ENCODE results near the gene TMEM212.

GRCh38 chr3:171834461-171834801, 8.7 kb upstream of the TMEM212 start:
- TF ChIP-seq ARNT (IDR thresholded peaks at IDR 0.05) (no peak), FOXA1 (IDR thresholded peaks at IDR 0.05) (no peak), SUZ12 (IDR thresholded peaks at IDR 0.05) (no peak), FOXM1 (IDR thresholded peaks at IDR 0.05; ENCODE audit: borderline replicate concordance) (no peak), NFRKB (IDR thresholded peaks at IDR 0.05) (no peak), FOXK2 (IDR thresholded peaks at IDR 0.05) (no peak)
